MM.1S (cell line): ENCODE measurements around the gene BBS12.
"Not testable (repeated sequence)": the region's sequence is repeated elsewhere in the genome, so short reads cannot be mapped to it uniquely, and the experiment has no call there.

Experiments
- DNase-seq: peaks from one replicate; pipeline ENCODE4 v3.0.0-alpha.2; 2015
- H2AFZ ChIP-seq: fragments of 300-600 bp; sonication (generic); 2 replicates; pipeline ENCODE4 v1.6.0; 2016; ENCODE audit warnings: antibody characterized with exemption, low read length
- H3F3A ChIP-seq: fragments of 300-600 bp; sonication (generic); 2 replicates; pipeline ENCODE4 v1.6.1; 2016; ENCODE audit warnings: mild to moderate bottlenecking, antibody characterized with exemption, low read length, moderate library complexity, mixed read lengths; ENCODE audit not compliant: insufficient read depth
- H3K27ac ChIP-seq: fragments of 300-600 bp; sonication (generic); 2 replicates; pipeline ENCODE4 v1.5.1; 2016; ENCODE audit warnings: mild to moderate bottlenecking, low read length
- H3K27me3 ChIP-seq: fragments of 300-600 bp; sonication (generic); replicated peaks from 2 replicates; pipeline ENCODE4 v1.6.0; 2016; ENCODE audit warnings: low read length; ENCODE audit not compliant: insufficient read depth
- H3K36me3 ChIP-seq: fragments of 300-600 bp; sonication (generic); replicated peaks from 2 replicates; pipeline ENCODE4 v1.6.1; 2016; ENCODE audit warnings: mild to moderate bottlenecking, low read length, mixed read lengths; ENCODE audit not compliant: insufficient read depth
- H3K4me1 ChIP-seq: fragments of 300-600 bp; sonication (generic); 2 replicates; pipeline ENCODE4 v1.6.1; 2016; ENCODE audit warnings: low read length, mixed read lengths
- H3K4me2 ChIP-seq: fragments of 300-600 bp; sonication (generic); 2 replicates; pipeline ENCODE4 v1.6.0; 2016; ENCODE audit warnings: low read depth, low read length
- H3K4me3 ChIP-seq: fragments of 300-600 bp; sonication (generic); 2 replicates; pipeline ENCODE4 v1.5.1; 2016; ENCODE audit warnings: low read length, mixed read lengths
- H3K79me2 ChIP-seq: fragments of 300-600 bp; sonication (generic); 2 replicates; pipeline ENCODE4 v1.6.1; 2016; ENCODE audit warnings: mixed run types, low read length, mixed read lengths
- H3K9ac ChIP-seq: fragments of 300-600 bp; sonication (generic); 2 replicates; pipeline ENCODE4 v1.6.1; 2016; ENCODE audit warnings: low read length, mixed read lengths
- H3K9me2 ChIP-seq: fragments of 300-600 bp; sonication (generic); replicated peaks from 2 replicates; pipeline ENCODE4 v1.6.1; 2016; ENCODE audit warnings: mild to moderate bottlenecking, low read length, mixed read lengths; ENCODE audit not compliant: insufficient read depth
- H3K9me3 ChIP-seq: fragments of 300-600 bp; sonication (generic); replicated peaks from 2 replicates; pipeline ENCODE4 v1.6.1; 2016; ENCODE audit warnings: mild to moderate bottlenecking, low read length, mixed read lengths; ENCODE audit not compliant: insufficient read depth
- H4K20me1 ChIP-seq: fragments of 300-600 bp; sonication (generic); 2 replicates; pipeline ENCODE4 v1.6.1; 2016; ENCODE audit warnings: mild to moderate bottlenecking, low read length, moderate library complexity, mixed read lengths; ENCODE audit not compliant: insufficient read depth
- CTCF ChIP-seq: fragments of 300-600 bp; sonication (generic); IDR thresholded peaks from 2 replicates; pipeline ENCODE4 v1.5.1; 2016; ENCODE audit warnings: antibody characterized with exemption, low read length, mixed read lengths
- EZH2 ChIP-seq: fragments of 300-600 bp; sonication (generic); optimal IDR thresholded peaks from 2 replicates; pipeline ENCODE3; 2017; ENCODE audit warnings: low read depth, mild to moderate bottlenecking, antibody characterized with exemption, low read length, mixed read lengths
- EZH2phosphoT487 ChIP-seq: fragments of 300-600 bp; sonication (generic); IDR thresholded peaks from 2 replicates; pipeline ENCODE4 v1.6.1; 2018; ENCODE audit warnings: antibody characterized with exemption, low read length

The BBS12 gene

GRCh38 chr4:122784261-122784660 lies 51.8 kb downstream of the BBS12 start:
- Histone ChIP-seq H4K20me1 (no peaks in the 10 kb centered on the region), H3K9me2 (no peaks in the 10 kb centered on the region; the same call in 1 of the 2 replicates), H3K27me3 (no peaks in the 10 kb centered on the region), H3K4me3 (no peak overlapping the region), H3K4me1 (peaks cover 6% of the 10 kb centered on the region), H3K4me2 (no peak overlapping the region), H3K9me3 (no peaks in the 10 kb centered on the region), H3K36me3 (no peaks in the 10 kb centered on the region), H3K9ac (no peak overlapping the region), H3K79me2 (no peaks in the 10 kb centered on the region), H3F3A (no peaks in the 10 kb centered on the region), H2AFZ (no peak overlapping the region), H3K27ac (no peak overlapping the region)
- no peak for TF ChIP-seq EZH2phosphoT487
- no peak for TF ChIP-seq CTCF
- TF ChIP-seq EZH2 = no peak
- DNase-seq = no peak

- H3K27ac ChIP-seq = no peak overlapping the region
- no peak overlapping the region for H3K9ac ChIP-seq
Observed at GRCh38 chr4:122785099-122785498, 52.6 kb downstream of the BBS12 start.

GRCh38 chr4:122786296-122786695 lies 53.8 kb downstream of the BBS12 start:
- H3K4me3 ChIP-seq, H3K79me2 ChIP-seq, H3K27me3 ChIP-seq, DNase-seq, H3K4me2 ChIP-seq, H2AFZ ChIP-seq, H3K27ac ChIP-seq, H3K36me3 ChIP-seq, H3K9ac ChIP-seq, H3F3A ChIP-seq, H4K20me1 ChIP-seq, H3K9me2 ChIP-seq, H3K4me1 ChIP-seq, H3K9me3 ChIP-seq: not testable (repeated sequence)

More at GRCh38 chr4:122785099-122785498, 52.6 kb downstream of the BBS12 start:
- DNase-seq = no peak
- Histone ChIP-seq H4K20me1 (no peaks in the 10 kb centered on the region), H3K9me3 (no peaks in the 10 kb centered on the region), H2AFZ (no peak overlapping the region), H3K4me3 (no peak overlapping the region), H3K79me2 (no peaks in the 10 kb centered on the region), H3K36me3 (no peaks in the 10 kb centered on the region), H3K4me2 (no peak overlapping the region), H3K27me3 (no peaks in the 10 kb centered on the region), H3K9me2 (no peaks in the 10 kb centered on the region; the same call in 1 of the 2 replicates), H3F3A (no peaks in the 10 kb centered on the region), H3K4me1 (peaks cover 6% of the 10 kb centered on the region)
- TF ChIP-seq EZH2phosphoT487 = no peak
- TF ChIP-seq CTCF = no peak
- no peak for TF ChIP-seq EZH2

GRCh38 chr4:122786920-122787319 lies 54.4 kb downstream of the BBS12 start:
- H3K79me2 ChIP-seq, H3F3A ChIP-seq, H3K27me3 ChIP-seq, H3K9me2 ChIP-seq, H3K27ac ChIP-seq, H3K4me3 ChIP-seq, H3K9ac ChIP-seq, H4K20me1 ChIP-seq, H3K4me2 ChIP-seq, H2AFZ ChIP-seq, H3K9me3 ChIP-seq, DNase-seq, H3K36me3 ChIP-seq, H3K4me1 ChIP-seq: not testable (repeated sequence)
